Activated CD8-positive, alpha-beta memory T cell treated with anti-CD3 and anti-CD28 coated beads, Interleukin-2, amount 50 U/mL, for 48 hours (primary cell): ENCODE data around the gene FGD3.
"Not testable (repeated sequence)": the region's sequence is repeated elsewhere in the genome, so short reads cannot be mapped to it uniquely, and the experiment has no call there.

Experiments
- DNase-seq: peaks from one replicate; pipeline ENCODE4 v3.0.0-alpha.2; 2020

FGD3 gene, protein sequence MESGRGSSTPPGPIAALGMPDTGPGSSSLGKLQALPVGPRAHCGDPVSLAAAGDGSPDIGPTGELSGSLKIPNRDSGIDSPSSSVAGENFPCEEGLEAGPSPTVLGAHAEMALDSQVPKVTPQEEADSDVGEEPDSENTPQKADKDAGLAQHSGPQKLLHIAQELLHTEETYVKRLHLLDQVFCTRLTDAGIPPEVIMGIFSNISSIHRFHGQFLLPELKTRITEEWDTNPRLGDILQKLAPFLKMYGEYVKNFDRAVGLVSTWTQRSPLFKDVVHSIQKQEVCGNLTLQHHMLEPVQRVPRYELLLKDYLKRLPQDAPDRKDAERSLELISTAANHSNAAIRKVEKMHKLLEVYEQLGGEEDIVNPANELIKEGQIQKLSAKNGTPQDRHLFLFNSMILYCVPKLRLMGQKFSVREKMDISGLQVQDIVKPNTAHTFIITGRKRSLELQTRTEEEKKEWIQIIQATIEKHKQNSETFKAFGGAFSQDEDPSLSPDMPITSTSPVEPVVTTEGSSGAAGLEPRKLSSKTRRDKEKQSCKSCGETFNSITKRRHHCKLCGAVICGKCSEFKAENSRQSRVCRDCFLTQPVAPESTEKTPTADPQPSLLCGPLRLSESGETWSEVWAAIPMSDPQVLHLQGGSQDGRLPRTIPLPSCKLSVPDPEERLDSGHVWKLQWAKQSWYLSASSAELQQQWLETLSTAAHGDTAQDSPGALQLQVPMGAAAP

DNA sequence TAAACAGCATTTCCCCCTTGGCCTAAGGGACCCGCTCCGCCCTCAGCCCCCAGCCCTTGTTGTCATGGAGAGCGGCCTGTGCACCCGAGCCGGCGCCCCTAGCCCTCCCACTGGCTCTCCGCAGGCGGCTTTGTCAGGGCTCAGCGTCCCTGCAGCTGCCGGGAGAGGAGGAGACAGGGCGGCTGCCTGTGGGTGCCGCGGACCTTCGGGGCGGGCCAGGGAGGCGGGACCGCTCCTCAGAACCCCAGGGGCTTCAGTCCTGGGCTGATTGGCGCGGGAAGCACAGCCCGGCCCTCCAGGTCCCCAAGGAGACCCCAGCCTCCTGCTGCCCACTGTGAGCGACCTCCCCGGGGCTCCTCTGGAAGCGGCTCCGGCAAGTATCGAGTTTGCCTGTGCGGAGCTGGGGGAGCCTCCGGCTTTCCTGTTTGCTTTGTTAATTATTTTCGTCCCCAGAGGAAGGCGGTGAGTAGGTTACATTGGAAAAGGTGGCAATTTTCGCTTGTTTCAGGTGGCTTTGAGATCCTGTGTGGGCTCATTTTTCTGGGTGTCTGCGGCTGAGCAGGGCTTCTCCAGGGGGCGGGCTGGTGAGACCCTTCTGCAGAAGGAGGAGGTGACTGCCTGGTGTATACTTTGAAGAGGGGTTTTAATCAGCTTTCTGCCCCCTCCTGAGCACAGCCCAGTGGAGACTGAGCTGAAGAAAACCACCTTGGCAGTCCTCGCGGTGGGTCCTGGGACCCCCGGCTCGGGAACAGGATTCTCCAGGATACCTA is at the start of gene FGD3:
TSS of gene FGD3 (plus strand) at position 256 of the 770 bp plus-strand sequence. CDS start 28,734 bp downstream, outside the sequence.
- DNase-seq = peak; percentile 77

DNA sequence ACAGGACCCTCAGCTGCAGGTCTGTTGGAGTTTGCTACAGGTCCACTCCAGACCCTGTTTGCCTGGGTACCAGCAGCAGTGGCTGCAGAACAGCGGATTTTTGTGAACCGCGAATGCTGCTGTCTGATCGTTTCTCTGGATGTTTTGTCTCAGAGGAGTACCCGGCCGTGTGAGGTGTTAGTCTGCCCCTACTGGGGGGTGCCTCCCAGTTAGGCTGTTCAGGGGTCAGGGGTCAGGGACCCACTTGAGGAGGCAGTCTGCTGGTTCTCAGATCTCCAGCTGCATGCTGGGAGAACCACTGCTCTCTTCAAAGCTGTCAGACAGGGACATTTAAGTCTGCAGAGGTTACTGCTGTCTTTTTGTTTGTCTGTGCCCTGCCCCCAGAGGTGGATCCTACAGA is 42.2 kb upstream of the FGD3 start:
- not testable (repeated sequence) for DNase-seq

DNA sequence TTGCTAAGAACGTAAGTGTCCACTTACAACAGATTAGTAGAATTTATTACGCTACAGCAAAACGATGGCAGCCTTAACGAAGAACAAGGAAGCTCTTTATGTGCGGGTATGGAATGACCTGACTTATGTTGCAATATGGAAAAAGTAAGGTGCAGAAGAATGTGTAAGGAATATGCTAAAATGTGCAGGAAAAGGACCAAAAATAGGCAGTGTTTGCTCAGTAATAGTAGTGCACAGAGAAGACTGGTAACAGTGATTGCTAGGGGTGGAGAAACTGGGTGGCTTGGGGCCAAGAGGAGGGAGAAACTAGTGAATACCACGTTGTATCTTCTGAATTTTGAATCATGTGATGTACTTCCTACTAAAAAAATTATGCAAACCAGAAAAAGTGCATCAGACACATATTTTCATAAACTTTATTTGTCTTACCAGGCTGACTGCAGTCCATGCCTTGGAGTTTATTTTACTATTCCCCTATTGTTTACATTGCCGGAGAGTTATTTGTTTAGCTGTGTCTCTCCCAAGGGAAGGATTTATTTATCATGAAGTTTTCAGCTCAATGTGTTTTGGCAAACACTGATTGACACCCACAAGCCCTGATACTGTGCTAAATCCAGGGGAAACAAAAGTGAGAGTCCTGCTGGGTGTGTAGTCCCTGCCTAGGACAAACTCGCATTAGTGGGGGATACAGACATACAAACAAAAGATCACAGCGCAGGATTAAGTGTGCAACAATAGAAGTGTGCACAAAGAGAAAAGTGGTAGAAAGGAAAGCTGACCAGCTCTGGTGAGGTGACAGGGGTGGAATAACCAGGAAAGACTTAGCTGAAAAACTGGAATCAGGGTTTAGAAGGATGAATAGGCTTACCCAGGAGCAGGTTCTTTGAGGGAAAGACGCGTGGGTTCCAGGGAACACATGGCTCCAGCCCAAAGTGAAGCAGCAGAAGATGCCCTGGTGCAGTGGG is 35.5 kb upstream of the FGD3 start:
- DNase-seq = no peak

DNA sequence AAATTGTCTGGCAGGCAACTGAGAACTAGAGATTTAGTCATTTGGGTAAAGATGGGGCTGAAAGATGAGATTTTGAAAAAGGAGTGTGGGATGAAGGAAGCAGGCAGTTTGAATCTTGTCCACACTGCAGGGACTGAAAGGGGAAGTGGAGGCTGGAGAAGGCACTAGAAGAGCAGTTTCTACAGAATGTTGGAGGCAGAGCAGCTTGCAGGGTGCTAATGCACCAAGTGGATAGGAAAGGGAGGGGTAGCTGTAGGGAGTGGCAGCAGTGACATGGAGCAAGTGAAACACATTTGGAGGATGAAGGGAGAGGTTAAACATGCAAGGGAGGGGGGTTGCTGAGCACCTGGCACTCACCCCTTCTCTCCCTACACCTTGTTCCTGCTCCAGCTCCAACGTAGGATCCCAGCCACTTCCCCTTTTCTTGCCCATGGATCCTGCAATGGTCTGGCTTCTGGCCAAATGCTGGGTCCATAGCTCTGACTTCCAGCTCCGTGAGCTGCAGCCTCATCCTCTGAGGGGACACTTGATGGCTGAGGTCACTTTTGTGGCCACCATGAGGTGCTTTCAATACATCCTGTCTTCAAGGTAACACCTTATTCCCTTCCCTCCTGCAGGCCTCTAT is 30.0 kb upstream of the FGD3 start:
- no peak for DNase-seq

DNA sequence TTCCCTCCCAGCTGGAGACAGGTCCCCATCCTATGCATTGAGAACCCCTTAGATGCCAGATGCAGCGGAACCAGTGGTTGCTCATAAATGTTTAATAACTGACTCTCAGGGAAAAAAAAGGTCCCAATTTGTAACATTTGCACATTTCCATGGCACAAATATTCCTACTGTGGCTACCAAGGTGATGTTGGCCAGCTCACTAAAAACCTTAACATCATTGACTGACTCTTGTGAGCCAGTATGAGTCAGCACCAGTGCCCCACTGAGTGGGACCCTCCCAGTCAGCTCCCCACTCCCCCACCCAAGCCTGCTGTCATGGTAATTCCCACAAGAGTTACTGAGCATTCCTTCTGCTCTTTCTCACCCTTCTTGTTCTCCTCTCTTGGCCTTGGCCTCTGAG is 26.9 kb upstream of the FGD3 start:
- no peak for DNase-seq

DNA sequence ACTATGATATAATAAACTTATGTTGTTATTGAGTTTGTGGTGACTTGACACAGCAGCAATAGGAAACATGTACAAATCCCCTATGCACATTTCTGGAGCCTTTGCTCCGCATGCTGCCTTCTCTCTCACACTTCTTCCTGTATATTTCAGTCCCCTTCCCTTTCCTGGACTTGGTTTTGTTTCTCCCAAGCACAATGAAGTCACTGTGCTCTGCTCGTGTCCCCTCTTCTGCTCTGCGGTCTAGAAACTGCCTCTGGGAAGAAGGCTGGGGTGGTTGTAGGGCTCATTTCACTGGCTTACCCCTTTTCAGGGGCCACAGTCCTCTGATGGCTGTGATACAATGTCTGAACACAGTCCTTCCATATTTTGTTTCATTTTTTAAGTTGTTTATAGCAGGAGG is 15.7 kb upstream of the FGD3 start:
- no peak for DNase-seq

DNA sequence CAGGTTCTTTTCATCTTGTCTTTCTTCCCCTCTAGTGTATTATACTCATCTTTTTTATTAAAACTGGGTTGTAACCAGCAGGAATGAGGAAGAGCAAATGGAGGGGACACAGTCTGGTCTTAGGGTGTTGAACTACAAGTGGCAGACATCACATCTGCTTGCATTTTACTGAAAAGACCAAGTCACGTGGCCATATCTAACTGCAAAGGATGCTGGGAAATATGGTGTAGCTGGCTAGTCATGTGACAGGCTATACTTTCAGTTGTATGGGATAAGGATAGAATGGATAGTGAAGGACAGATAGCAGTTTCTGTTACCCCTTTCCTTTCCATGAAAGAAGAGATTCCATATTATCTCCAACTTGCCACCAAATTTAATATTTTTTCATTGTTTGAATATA is 13.0 kb upstream of the FGD3 start:
- no peak for DNase-seq

DNA sequence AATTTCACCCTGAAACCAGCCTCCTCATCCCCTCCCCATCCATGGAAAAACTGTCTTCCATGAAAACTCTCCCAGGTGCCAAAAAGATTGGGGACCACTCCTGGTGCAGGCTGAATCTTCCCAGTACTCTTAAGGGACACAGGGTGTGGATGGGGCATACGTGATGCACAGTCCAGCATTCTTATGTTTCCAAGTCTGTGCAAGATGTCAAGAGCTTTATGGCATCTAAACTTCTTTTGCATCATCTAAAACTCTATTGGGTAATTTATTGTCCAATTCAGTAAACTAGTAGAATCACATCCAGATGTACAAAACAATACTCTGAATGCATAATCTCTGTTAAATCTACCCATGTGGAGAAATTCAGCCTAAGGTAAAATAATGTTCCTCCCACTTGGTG is 9.3 kb upstream of the FGD3 start:
- no peak for DNase-seq

DNA sequence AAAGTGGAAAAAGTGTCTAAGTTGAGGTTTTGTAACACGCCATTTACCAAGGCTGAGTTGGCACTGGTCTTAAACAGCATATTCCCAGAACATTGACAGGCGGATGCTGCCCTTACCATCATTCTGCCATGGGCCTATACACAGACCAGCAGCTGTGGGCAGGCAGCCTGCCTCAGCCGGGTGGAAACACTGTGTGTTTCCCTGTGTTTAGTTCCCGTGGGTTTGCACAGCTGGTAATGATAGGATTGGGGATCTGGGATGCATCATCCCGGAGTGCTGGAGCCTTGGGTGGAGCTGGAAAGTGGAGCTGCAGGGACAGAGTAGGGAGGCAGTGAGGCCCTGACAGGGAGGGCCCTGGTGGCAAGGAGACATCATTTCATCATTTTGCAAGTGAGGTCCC is 5.5 kb upstream of the FGD3 start:
- no peak for DNase-seq

DNA sequence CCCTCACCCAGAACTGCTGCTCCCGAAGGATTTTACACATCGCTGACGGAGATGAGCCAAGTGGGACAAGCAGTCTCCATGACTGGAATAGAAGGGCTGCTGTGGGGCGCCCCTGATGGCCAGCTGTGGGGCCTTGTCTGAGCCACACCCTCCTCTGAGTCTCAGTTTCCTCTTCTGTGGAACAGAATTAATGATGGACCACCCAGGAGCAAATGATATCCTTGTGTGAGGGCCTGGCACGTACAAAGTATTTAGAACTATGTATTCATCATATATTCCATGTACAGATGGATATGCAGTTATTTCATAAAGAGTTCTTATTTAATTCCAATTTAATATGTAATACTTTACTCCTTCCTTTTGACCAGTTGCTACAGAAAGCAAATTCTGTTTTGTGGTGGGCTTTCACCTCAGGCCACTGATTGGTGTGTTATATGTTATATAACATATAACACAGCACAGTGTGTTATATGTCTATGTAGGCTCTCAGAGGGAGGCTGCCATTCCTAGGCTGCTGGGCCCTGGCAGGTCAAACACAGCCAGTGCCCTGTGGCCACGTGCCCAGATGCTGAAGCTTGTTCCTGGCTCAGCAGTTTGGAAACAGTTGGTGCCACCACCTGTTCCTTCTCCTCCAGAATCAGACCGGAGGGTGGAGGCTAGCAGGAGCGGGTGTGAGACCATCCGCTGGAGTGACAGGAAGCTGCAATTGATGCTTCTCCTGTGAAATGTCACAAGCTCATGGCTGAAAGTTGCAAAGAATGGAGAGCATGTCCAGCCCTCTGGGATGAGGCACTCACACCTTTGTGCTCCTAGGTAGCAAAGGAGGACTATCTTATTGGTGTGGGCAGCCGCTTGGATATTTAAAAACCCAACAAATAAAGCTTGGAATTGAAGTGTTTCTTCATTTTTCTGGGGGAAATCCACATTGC is 4.4 kb upstream of the FGD3 start:
- DNase-seq = no peak

DNA sequence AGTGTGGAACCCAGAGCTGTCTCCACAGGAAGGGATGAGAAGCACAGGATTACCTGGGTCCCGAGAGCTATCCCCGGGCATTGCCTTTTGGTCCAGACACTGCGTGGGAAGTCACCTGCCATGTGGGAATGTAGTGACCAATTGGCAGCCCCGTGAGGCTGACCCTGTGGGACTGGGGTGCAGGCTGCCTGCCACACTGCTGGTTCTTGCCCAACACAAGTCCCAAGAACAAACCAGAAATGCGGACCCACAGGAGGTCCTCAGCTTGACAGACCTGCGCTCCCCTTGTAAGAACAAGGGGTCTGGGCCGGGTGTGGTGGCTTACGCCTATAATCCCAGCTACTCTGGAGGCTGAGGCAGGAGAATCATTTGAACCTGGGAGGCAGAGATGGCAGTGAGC is 2.4 kb upstream of the FGD3 start:
- no peak for DNase-seq

DNA sequence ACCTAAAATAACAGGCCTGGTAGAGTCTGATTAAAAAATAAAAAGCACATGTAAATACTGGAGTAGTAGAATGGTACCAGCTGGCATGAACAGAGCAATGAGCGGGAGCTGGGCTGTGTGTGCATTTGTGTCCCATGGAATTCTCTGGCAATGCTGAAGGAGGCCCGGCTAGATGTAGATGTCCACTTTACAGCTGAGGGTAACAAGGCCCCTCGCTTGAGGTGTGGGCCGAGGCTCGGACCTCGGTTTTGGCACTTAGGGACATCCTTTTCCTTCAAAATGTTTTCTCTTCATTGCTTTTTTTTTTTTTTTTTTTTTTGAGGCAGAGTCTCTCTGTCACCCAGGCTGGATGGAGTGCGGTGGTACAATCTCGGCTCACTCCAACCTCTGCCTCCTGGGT is 1.5 kb upstream of the FGD3 start:
- peak; percentile 32 for DNase-seq

DNA sequence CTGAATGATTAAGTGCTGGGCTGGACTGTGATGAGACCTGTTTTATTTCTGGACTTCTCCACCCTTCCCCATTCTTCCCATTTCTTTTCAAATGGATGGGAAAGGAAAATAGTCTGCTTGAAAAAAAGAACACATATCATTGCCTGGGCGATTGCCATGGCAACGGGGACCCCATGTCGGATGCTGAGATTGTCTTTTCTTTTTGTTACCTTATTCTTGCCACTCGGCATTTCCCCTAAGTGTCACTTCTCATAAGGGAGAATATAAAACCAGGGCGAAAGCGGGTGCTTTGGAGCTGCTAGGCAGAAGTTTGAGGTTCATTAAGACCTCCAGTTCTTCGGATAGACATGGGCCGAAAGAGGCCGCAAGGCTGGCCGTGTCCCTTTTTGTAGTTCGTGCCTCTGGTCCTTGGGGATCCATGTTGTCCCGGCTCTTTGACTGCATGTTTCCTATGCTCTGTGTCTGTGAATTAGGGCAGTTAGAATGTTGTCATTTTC is 763 bp downstream of the FGD3 start:
- peak; percentile 42 for DNase-seq

DNA sequence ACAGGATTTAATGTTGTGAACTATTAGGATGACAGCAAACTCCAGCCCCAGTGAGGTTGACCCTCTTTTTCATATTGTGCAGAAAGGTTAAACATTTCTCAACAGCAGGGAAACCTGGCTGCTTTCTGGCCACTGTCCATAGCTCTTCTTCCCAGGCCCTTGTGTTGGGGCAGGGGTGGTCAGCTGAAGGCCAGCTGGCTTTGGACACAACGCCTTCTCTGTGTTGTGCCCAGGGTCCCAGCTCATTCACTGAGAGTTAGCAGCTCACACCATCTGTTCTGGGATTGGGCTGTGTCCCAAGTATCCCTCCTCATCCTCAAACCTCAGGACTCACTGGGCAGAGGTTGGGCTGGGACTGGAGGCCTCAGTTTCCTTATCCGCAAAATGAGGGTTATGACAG is 1.3 kb downstream of the FGD3 start:
- DNase-seq = peak; percentile 48

DNA sequence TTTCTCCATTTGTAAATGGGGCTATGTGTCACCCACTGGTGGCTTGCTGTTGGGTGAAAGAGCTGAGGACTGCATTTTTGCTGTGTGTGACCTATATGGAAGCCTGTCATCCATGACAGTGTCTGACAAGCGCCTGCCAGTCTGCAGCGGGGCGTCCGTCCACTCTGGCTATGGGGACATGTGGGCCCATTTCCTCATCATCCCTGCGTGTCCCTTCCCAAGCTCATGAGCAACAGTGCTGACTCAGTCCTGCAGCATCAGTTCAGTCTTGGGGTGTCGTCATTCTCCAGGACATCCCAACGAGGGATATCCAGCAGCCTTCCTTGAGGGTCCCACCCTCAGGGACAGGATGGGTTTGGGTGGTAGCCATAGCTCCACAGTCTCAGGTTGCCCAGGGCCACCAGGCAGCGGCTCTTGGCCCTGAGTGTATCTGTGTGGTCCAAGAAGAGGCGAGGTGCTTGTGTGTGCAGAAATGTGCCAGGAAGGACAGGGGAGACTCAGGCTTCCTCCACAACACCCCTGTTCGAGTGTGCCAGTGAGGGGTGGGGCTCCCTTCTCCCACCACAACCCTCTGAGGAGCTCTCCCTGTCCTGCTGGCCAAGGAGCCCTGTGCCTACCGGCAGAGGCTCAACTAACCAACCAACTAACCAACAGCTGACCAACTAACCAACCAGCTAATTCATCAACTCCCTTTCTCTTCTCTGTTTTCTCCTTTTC is 2.1 kb downstream of the FGD3 start:
- peak; percentile 50 for DNase-seq

DNA sequence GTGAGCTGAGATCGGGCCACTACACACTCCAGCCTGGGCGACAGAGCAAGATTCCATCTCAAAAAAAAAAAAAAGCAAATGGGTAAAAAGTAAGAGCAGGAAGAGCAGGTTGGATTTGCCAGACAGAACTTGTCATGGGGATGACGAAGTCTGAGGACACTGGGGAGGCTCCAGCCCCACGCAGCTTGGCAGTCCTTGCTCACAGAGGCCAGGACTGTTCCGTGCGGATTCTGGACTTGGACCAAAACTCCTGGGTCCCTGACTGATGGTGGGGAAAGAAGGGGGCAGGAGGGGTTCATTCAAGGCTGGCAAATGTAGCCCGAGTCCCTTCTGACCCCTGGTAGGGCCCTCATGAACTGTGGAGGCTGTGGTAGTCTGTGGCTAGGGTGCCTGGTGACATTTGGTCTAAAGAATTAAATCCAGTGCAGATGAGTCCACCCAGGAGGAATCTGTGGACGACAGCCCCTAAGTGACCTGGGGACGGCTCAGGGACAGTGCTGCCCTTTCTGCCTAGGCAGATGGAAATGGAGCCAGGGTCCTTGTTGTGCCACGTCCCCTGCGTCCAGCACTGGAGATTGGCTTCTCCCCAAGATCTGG is 3.1 kb downstream of the FGD3 start:
- peak; percentile 48 for DNase-seq

DNA sequence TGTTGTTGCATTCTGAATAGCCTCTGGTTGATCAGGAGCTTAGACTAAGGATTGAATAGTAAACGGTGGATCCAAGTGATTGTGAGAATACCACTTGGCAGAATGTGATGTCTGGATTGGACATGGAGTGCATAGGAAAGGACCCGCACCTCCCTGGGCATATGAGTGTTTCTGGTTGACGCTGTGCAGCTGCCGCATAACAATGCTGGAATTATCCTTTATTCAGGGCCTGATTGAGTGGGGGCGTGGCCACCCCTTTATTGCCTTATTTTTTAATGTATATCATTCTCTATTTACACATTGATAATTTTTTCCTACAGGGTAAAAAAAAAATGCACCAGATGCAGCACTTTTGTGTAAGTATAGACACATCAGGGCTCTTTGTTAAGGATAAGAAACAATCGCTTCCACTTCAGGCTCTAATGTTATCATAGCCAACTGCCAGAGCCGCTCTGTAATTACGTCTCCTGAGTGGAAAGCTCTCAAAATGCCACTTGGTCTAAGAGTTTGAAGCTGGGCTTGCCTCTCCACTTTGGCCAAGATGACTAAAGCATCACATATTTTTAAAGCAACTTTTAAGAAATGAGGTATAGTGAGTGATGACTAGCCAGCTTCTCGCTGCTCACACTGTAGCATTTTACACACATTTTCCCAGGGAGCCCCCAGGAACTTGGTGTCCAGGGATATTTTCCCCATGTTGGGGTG is 5.7 kb downstream of the FGD3 start:
- DNase-seq = no peak

DNA sequence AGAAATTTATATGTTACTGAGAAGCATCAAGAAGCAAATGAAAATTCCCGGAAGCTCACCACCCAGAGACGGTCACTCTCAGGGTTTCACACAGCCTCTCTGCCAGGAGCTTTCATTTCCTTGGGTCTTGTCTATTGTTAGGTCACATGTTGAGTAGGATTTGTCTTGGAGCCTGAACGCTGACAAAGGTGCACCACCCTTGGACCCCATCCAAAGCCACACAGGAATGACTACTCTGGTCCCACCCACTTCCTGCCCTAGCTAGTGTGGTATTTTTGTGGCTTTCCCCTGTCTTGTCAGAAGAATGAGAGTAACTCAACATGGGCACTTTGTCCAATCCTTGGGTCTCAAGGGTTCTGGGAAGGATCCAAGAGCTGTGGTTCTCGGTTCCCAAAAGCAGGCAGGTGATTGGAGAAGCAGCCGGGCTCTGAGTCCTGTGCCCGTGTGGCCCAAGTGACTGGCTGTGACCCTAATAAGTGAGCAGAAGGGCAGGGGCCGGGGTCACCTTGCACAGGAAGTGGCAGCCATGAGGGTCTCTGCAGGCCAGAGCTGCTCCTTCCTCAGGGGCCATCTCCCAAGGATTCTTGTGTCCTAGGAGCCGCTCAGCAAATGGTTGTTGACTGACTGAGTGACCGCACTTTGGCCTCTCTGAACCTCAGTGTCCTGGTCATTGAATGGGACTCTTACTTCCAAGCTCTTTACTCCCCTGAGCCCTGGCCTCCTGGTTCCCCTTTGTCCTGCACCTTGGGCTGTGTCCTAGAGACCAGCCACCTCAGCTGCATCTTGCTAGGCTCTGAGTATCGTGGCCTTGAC is 6.9 kb downstream of the FGD3 start:
- peak; percentile 78 for DNase-seq
